Measurements from ENCODE around the gene VWC2L. TPM values are rescaled to one million over a fixed set of nuclear protein-coding genes. Genes with fewer than 3 reads are reported as not detected.

Gene VWC2L
- total RNA-seq, 1 experiment from 2014 or later, result not detected

- no peak for TF ChIP-seq RELA (CRISPR knock-in tag; IDR thresholded peaks at IDR 0.05; ENCODE audit: borderline replicate concordance)
- TF ChIP-seq TEAD1 (CRISPR knock-in tag; IDR thresholded peaks at IDR 0.05), result no peak
- TF ChIP-seq OVOL2 (CRISPR knock-in tag; IDR thresholded peaks at IDR 0.05; ENCODE audit: borderline replicate concordance), result no peak
- TF ChIP-seq MXD4 (CRISPR knock-in tag; IDR thresholded peaks at IDR 0.05; ENCODE audit: borderline replicate concordance), result no peak
- TF ChIP-seq MLX (CRISPR knock-in tag; IDR thresholded peaks at IDR 0.05), result no peak
- TF ChIP-seq NFE2L1 (CRISPR knock-in tag; IDR thresholded peaks at IDR 0.05), result no peak
- TF ChIP-seq ELF4 (CRISPR knock-in tag; IDR thresholded peaks at IDR 0.05; ENCODE audit: low read depth), result no peak
- TF ChIP-seq ZNF416 (CRISPR knock-in tag; IDR thresholded peaks at IDR 0.05), result no peak
- no peak for TF ChIP-seq ZNF281 (CRISPR knock-in tag; IDR thresholded peaks at IDR 0.05)
- no peak for TF ChIP-seq CBFB (CRISPR knock-in tag; IDR thresholded peaks at IDR 0.05; ENCODE audit: low read depth)
- TF ChIP-seq SP1 (CRISPR knock-in tag; conservative IDR thresholded peaks at IDR 0.05), result no peak
- TF ChIP-seq RORB (CRISPR knock-in tag; IDR thresholded peaks at IDR 0.05), result no peak
- no peak for TF ChIP-seq NFYB (CRISPR knock-in tag; conservative IDR thresholded peaks at IDR 0.05; ENCODE audit: low read depth)
Observed at GRCh38 chr2:214450118-214450894, 39.5 kb downstream of the VWC2L start (continued).

- Mint-ChIP-seq H3K27me3 (ENCODE audit: low read depth) (no peaks in the 10 kb centered on the region), H3K9me3 (no peaks in the 10 kb centered on the region), H3K27ac (0 out of 2 replicates have a peak overlapping the region, but pooled peaks have one; percentile 7), H3K36me3 (no peaks in the 10 kb centered on the region), H3K4me3 (no peak overlapping the region), H3K4me1 (peaks cover 14% of the 10 kb centered on the region)
- POLR2A ChIA-PET, result interaction anchor here (0.5 kb wide), 1 partner anchor 845 kb away, joined by 3 read pairs; no protein-coding TSS in a partner anchor
- no peak for ATAC-seq
- CTCF ChIA-PET, result no interaction called here
- TF ChIP-seq RELA (CRISPR knock-in tag; IDR thresholded peaks at IDR 0.05; ENCODE audit: borderline replicate concordance), result no peak
- TF ChIP-seq ZNF671 (CRISPR knock-in tag; IDR thresholded peaks at IDR 0.05), result no peak
- TF ChIP-seq EMX1 (CRISPR knock-in tag; IDR thresholded peaks at IDR 0.05), result no peak
- no peak for TF ChIP-seq HMGA2 (CRISPR knock-in tag; IDR thresholded peaks at IDR 0.05)
- no peak for TF ChIP-seq E2F1 (CRISPR knock-in tag; IDR thresholded peaks at IDR 0.05)
- no peak for TF ChIP-seq ZNF281 (CRISPR knock-in tag; IDR thresholded peaks at IDR 0.05)
- TF ChIP-seq JAZF1 (CRISPR knock-in tag; IDR thresholded peaks at IDR 0.05), result no peak
- TF ChIP-seq TEAD4 (CRISPR knock-in tag; IDR thresholded peaks at IDR 0.05), result no peak
- no peak for TF ChIP-seq GABPB1 (CRISPR knock-in tag; IDR thresholded peaks at IDR 0.05)
- no peak for TF ChIP-seq E2F4 (CRISPR knock-in tag; IDR thresholded peaks at IDR 0.05; ENCODE audit: borderline replicate concordance, low read depth)
- TF ChIP-seq IRF2 (CRISPR knock-in tag; IDR thresholded peaks at IDR 0.05; ENCODE audit: borderline replicate concordance, low read depth), result no peak
- no peak for DNase-seq (ENCODE audit: low spot score)
Observed at GRCh38 chr2:214451516-214452275, 40.8 kb downstream of the VWC2L start.
